SK-N-SH (cell line): ENCODE data around the gene CADM1. TPM values are rescaled to one million over a fixed set of nuclear protein-coding genes. Genes with fewer than 3 reads are reported as not detected.

ENCODE experiments used
- CTCF ChIA-PET: fragments of 300-600, 350-600 bp; formaldehyde crosslinking; extraction: SDS; loops from one replicate; lab custom pipeline; 2021; lab: Yijun Ruan, JAX
- POLR2A ChIA-PET: fragments of 350-600 bp; sonication (Branson Sonifier 250); formaldehyde crosslinking; extraction: SDS; loops from one replicate; lab custom pipeline; 2020; ENCODE audit warnings: antibody characterized with exemption, inconsistent platforms; lab: Yijun Ruan, JAX
- DNase-seq: peaks from one replicate; pipeline ENCODE4 v3.0.0; 2012
- H2AFZ ChIP-seq: fragments of 200-600 bp; sonication (generic); 2 replicates; pipeline ENCODE4 v1.8.1; 2016; ENCODE audit warnings: antibody characterized with exemption, mild to moderate bottlenecking, low read depth
- H3F3A ChIP-seq: fragments of 200-600 bp; sonication (generic); replicated peaks from 2 replicates; pipeline ENCODE3; 2016; ENCODE audit warnings: antibody characterized with exemption, mild to moderate bottlenecking; ENCODE audit not compliant: insufficient read depth
- H3K27ac ChIP-seq, 2 experiments: fragments of 200-500 bp in 1 of 2; fragments of 200-600 bp in 1 of 2; sonication (Bioruptor generic) in 1 of 2; sonication (generic), shearing (Covaris generic) in 1 of 2; 2 replicates each; pipeline versions ENCODE4 v1.5.1 to v1.6.1; 2014 to 2016; ENCODE audit warnings: low read depth in 2 of 2, inconsistent platforms in 1 of 2, low read length in 1 of 2, mild to moderate bottlenecking in 1 of 2, mixed read lengths in 1 of 2
- H3K27me3 ChIP-seq: fragments of 200-600 bp; sonication (generic), shearing (Covaris generic); 2 replicates; pipeline ENCODE4 v1.6.1; 2016; ENCODE audit warnings: mixed run types; ENCODE audit not compliant: insufficient read depth
- H3K36me3 ChIP-seq, 2 experiments: fragments of 200-500 bp in 1 of 2; fragments of 200-600 bp in 1 of 2; sonication (Bioruptor generic) in 1 of 2; sonication (generic) in 1 of 2; replicated peaks in 1 of 2; 2 replicates each; pipeline versions ENCODE3 to v1.5.1; 2014 to 2016; ENCODE audit warnings: low read length in 1 of 2, mild to moderate bottlenecking in 1 of 2; ENCODE audit not compliant: insufficient read depth in 2 of 2, control insufficient read depth in 1 of 2
- H3K4me1 ChIP-seq, 2 experiments: fragments of 200-500 bp in 1 of 2; fragments of 200-600 bp in 1 of 2; sonication (Bioruptor generic) in 1 of 2; sonication (generic), shearing (Covaris generic) in 1 of 2; 2 replicates each; pipeline versions ENCODE4 v1.5.1 to v1.6.1; 2014 to 2016; ENCODE audit warnings: low read depth in 1 of 2, low read length in 1 of 2, mixed run types in 1 of 2; ENCODE audit not compliant: insufficient read depth in 2 of 2, control insufficient read depth in 1 of 2
- H3K4me2 ChIP-seq: fragments of 200-600 bp; sonication (generic), shearing (Covaris generic); 2 replicates; pipeline ENCODE4 v1.6.1; 2017; ENCODE audit warnings: mixed run types
- H3K4me3 ChIP-seq, 2 experiments: fragments of 200-500 bp in 1 of 2; fragments of 200-600 bp in 1 of 2; sonication (Bioruptor generic) in 1 of 2; sonication (generic), shearing (Covaris generic) in 1 of 2; 2 replicates each; pipeline versions ENCODE4 v1.5.1 to v1.8.1; 2014 to 2016; ENCODE audit warnings: low read depth in 2 of 2, inconsistent platforms in 1 of 2, low read length in 1 of 2, mild to moderate bottlenecking in 1 of 2, mixed read lengths in 1 of 2, moderate library complexity in 1 of 2
- H3K79me2 ChIP-seq: fragments of 200-600 bp; sonication (generic); 2 replicates; pipeline ENCODE4 v1.8.1; 2017; ENCODE audit warnings: mild to moderate bottlenecking; ENCODE audit not compliant: insufficient read depth
- H3K9ac ChIP-seq: fragments of 200-600 bp; sonication (generic); 2 replicates; pipeline ENCODE4 v1.6.1; 2017; ENCODE audit warnings: mixed run types
- H3K9me2 ChIP-seq: fragments of 200-600 bp; sonication (generic); 2 replicates; pipeline ENCODE4 v1.6.1; 2017; ENCODE audit warnings: mixed run types
- H3K9me3 ChIP-seq: fragments of 200-600 bp; sonication (generic); 2 replicates; pipeline ENCODE4 v1.6.1; 2017; ENCODE audit warnings: mixed run types, mild to moderate bottlenecking, moderate library complexity
- H4K20me1 ChIP-seq: fragments of 200-600 bp; sonication (generic); 2 replicates; pipeline ENCODE4 v1.6.1; 2017; ENCODE audit warnings: mild to moderate bottlenecking, mixed run types; ENCODE audit not compliant: insufficient read depth
- ELF1 ChIP-seq: IDR thresholded peaks from 2 replicates; pipeline ENCODE4 v1.4.0; 2012
- FOSL2 ChIP-seq: IDR thresholded peaks from 2 replicates; pipeline ENCODE4 v1.4.0; 2012; ENCODE audit warnings: low read depth, mild to moderate bottlenecking, moderate library complexity, borderline replicate concordance
- FOXJ3 ChIP-seq: sonication (generic); formaldehyde crosslinking; IDR thresholded peaks from 2 replicates; pipeline ENCODE4 v1.5.1; 2020; ENCODE audit warnings: mild to moderate bottlenecking, missing genetic modification reagents
- IRF3 ChIP-seq: fragments of 150-350 bp; IDR thresholded peaks from 2 replicates; pipeline ENCODE4 v1.6.1; 2016; ENCODE audit warnings: mild to moderate bottlenecking, low read depth, low read length
- JUND ChIP-seq: IDR thresholded peaks from 2 replicates; pipeline ENCODE4 v1.4.0; 2012
- MEF2A ChIP-seq: IDR thresholded peaks from 2 replicates; pipeline ENCODE4 v1.4.0; 2012; ENCODE audit warnings: low read depth, borderline replicate concordance
- MXI1 ChIP-seq: IDR thresholded peaks from 2 replicates; pipeline ENCODE4 v1.6.1; 2012; ENCODE audit warnings: mild to moderate bottlenecking, low read depth, low read length, improper control_type of control experiment
- NFIC ChIP-seq: IDR thresholded peaks from 2 replicates; pipeline ENCODE4 v1.4.0; 2012; ENCODE audit warnings: borderline replicate concordance
- RFX5 ChIP-seq: IDR thresholded peaks from 2 replicates; pipeline ENCODE4 v1.6.1; 2012; ENCODE audit warnings: mild to moderate bottlenecking, improper control_type of control experiment, low read length
- USF1 ChIP-seq: IDR thresholded peaks from 2 replicates; pipeline ENCODE4 v1.4.0; 2012; ENCODE audit warnings: low read depth, borderline replicate concordance
- YY1 ChIP-seq: IDR thresholded peaks from 2 replicates; pipeline ENCODE4 v1.4.0; 2012; ENCODE audit warnings: low read depth, mild to moderate bottlenecking
- WGBS: methylation state at CpG from one replicate; pipeline ENCODE4 v1.1.6; 2017; ENCODE audit warnings: low lambda C conversion rate; 5-methylcytosine and 5-hydroxymethylcytosine counted together
- polyA plus RNA-seq, 3 experiments: library from polyadenylated mRNA; depleted of rRNA; stranded (reverse); fragments of >200 nt; gene quantifications; 2 replicates each; pipeline ENCODE4 v1.2.3, GENCODE V29; 2012
- TF ChIP-seq, protein P1 (sequence below): IDR thresholded peaks from 2 replicates; pipeline ENCODE4 v1.4.0; 2012; ENCODE audit warnings: low read depth, borderline replicate concordance
- TF ChIP-seq, protein P2 (sequence below): IDR thresholded peaks from 2 replicates; pipeline ENCODE4; 2012

The CADM1 gene
- polyA plus RNA-seq, 1 of the 3 experiments (the other 2 are of a cell fraction): 7.9 TPM

DNA sequence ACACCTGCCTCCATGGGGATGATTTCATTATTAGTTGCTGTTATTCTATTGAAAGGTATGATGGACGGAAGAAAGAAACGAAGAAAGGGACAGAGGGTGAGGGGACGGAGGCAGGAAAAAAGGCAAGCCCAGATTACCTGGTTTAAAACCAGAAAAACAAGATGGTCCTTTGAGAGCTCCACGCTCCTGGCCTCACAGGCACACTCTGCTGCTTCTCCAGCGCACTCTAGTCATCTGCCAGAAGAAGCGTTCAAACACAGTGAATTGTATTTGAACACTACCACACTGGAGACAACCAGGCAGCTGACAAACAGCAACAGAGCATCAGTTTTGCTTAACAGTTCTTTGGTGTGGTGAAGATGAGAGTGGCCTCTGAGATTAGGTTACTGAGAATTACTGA, 216.9 kb downstream of the CADM1 start:
- CTCF ChIA-PET: no interaction called here
- Histone ChIP-seq H4K20me1 (no peaks in the 10 kb centered on the region), H3K9me3 (no peaks in the 10 kb centered on the region)
- WGBS: 85% methylated on average over 6 of the region's 6 CpGs
- TF ChIP-seq USF1: no peak
- no peak for TF ChIP-seq MXI1
- no peak for TF ChIP-seq ELF1
- TF ChIP-seq, protein P1, sequence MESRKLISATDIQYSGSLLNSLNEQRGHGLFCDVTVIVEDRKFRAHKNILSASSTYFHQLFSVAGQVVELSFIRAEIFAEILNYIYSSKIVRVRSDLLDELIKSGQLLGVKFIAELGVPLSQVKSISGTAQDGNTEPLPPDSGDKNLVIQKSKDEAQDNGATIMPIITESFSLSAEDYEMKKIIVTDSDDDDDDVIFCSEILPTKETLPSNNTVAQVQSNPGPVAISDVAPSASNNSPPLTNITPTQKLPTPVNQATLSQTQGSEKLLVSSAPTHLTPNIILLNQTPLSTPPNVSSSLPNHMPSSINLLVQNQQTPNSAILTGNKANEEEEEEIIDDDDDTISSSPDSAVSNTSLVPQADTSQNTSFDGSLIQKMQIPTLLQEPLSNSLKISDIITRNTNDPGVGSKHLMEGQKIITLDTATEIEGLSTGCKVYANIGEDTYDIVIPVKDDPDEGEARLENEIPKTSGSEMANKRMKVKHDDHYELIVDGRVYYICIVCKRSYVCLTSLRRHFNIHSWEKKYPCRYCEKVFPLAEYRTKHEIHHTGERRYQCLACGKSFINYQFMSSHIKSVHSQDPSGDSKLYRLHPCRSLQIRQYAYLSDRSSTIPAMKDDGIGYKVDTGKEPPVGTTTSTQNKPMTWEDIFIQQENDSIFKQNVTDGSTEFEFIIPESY: no peak
- no peak for TF ChIP-seq FOXJ3 (CRISPR knock-in tag)
- TF ChIP-seq MEF2A: no peak
- no peak for TF ChIP-seq NFIC
- no peak for TF ChIP-seq YY1
- no peak for TF ChIP-seq RFX5
- TF ChIP-seq, all 33 proteins: peak for 0
- Histone ChIP-seq H3K9ac (no peak overlapping the region), H3K36me3 (no peaks in the 10 kb centered on the region), H3F3A (no peaks in the 10 kb centered on the region), H3K4me3 (no peak overlapping the region), H3K27me3 (no peaks in the 10 kb centered on the region), H3K79me2 (no peaks in the 10 kb centered on the region), H2AFZ (no peak overlapping the region), H3K27ac (no peak overlapping the region; a peak in 1 of 4 replicates), H3K4me1 (peaks cover 5 to 44% of the 10 kb centered on the region in 2 experiments; a peak in 3 of 4 replicates), H3K4me2 (no peak overlapping the region), H3K9me2 (no peaks in the 10 kb centered on the region)
- no peak for DNase-seq
- POLR2A ChIA-PET: interaction anchor here (1.0 kb wide), 1 partner anchor 11 kb away, joined by 3 read pairs; no protein-coding TSS in a partner anchor

- POLR2A ChIA-PET: interaction anchor here (1.0 kb wide), 1 partner anchor 10 kb away, joined by 3 read pairs; no protein-coding TSS in a partner anchor
- whole genome bisulfite sequencing: 68% methylated on average over 3 of the region's 3 CpGs
Observed at GRCh38 chr11:115286614-115287013, 217.6 kb downstream of the CADM1 start.

More at GRCh38 chr11:115286614-115287013, 217.6 kb downstream of the CADM1 start:
- TF ChIP-seq FOSL2: no peak
- TF ChIP-seq, protein P1: no peak
- TF ChIP-seq RFX5: no peak
- TF ChIP-seq YY1: no peak
- TF ChIP-seq IRF3: no peak
- TF ChIP-seq, protein P2, sequence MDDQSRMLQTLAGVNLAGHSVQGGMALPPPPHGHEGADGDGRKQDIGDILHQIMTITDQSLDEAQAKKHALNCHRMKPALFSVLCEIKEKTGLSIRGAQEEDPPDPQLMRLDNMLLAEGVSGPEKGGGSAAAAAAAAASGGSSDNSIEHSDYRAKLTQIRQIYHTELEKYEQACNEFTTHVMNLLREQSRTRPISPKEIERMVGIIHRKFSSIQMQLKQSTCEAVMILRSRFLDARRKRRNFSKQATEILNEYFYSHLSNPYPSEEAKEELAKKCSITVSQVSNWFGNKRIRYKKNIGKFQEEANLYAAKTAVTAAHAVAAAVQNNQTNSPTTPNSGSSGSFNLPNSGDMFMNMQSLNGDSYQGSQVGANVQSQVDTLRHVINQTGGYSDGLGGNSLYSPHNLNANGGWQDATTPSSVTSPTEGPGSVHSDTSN: no peak
- TF ChIP-seq JUND: no peak
- Histone ChIP-seq H3K9ac (no peak overlapping the region), H4K20me1 (no peaks in the 10 kb centered on the region), H3K4me2 (no peak overlapping the region), H3K4me3 (no peak overlapping the region), H3K27ac (no peak overlapping the region), H2AFZ (no peak overlapping the region), H3K9me2 (no peaks in the 10 kb centered on the region), H3K9me3 (no peaks in the 10 kb centered on the region), H3K4me1 (peaks cover 4 to 37% of the 10 kb centered on the region in 2 experiments; a peak in 3 of 4 replicates), H3K79me2 (no peaks in the 10 kb centered on the region), H3K36me3 (no peaks in the 10 kb centered on the region), H3F3A (no peaks in the 10 kb centered on the region), H3K27me3 (no peaks in the 10 kb centered on the region)
- CTCF ChIA-PET: no interaction called here
- no peak for DNase-seq
